IMR-90 (cell line): ENCODE results near the gene TEX13A. TPM values are rescaled to one million over a fixed set of nuclear protein-coding genes. Genes with fewer than 3 reads are reported as not detected.

ENCODE experiments used
- ATAC-seq: fragments of 200-7000 bp; cut with Tn5 transposase; 2 replicates; pipeline ENCODE4 v1.9.1; 2020; ENCODE audit warnings: low read depth, mild to moderate bottlenecking, moderate library complexity
- BruUV-seq: library from RNA; stranded (reverse); fragments of 400-500 nt; replicated peaks from 2 replicates; lab custom pipeline; 2021; lab: Mats Ljungman, UMichigan
- CTCF ChIA-PET: fragments of 300-600 bp; formaldehyde crosslinking; extraction: SDS; loops from one replicate; lab custom pipeline; 2021; ENCODE audit warnings: antibody characterized with exemption; lab: Yijun Ruan, JAX
- POLR2A ChIA-PET: fragments of 300-600 bp; sonication (Branson Sonifier 250); formaldehyde crosslinking; loops from one replicate; lab custom pipeline; 2022; ENCODE audit warnings: antibody characterized with exemption; ENCODE audit not compliant: unreplicated experiment; lab: Charles Lee
- DNase-seq: peaks from one replicate; pipeline ENCODE4 v3.0.0; 2013
- H2AFZ ChIP-seq: replicated peaks from 2 replicates; pipeline ENCODE3; 2013; ENCODE audit warnings: low read length, mild to moderate bottlenecking; ENCODE audit not compliant: poor library complexity
- H2AK5ac ChIP-seq: 2 replicates; pipeline ENCODE4 v1.6.1; 2013; ENCODE audit warnings: low read depth, low read length, inconsistent platforms
- H2AK9ac ChIP-seq: replicated peaks from 2 replicates; pipeline ENCODE3; 2013; ENCODE audit warnings: mild to moderate bottlenecking, low read depth, low read length, moderate library complexity; ENCODE audit not compliant: poor library complexity
- H2BK120ac ChIP-seq: 2 replicates; pipeline ENCODE4 v1.6.1; 2013; ENCODE audit warnings: low read depth, low read length, inconsistent platforms
- H2BK15ac ChIP-seq: 3 replicates; pipeline ENCODE4 v1.6.1; 2013; ENCODE audit warnings: low read depth, low read length, inconsistent platforms
- H2BK20ac ChIP-seq: 2 replicates; pipeline ENCODE4 v1.6.1; 2013; ENCODE audit warnings: low read depth, mild to moderate bottlenecking, inconsistent platforms, low read length, moderate library complexity
- H2BK5ac ChIP-seq: 2 replicates; pipeline ENCODE4 v1.6.1; 2013; ENCODE audit warnings: mild to moderate bottlenecking, low read depth, low read length, inconsistent platforms; ENCODE audit not compliant: poor library complexity, severe bottlenecking
- H3K14ac ChIP-seq: replicated peaks from 2 replicates; pipeline ENCODE4 v1.6.1; 2013; ENCODE audit warnings: low read depth, low read length, inconsistent platforms
- H3K18ac ChIP-seq: 2 replicates; pipeline ENCODE4 v1.6.1; 2013; ENCODE audit warnings: low read depth, low read length, control low read depth
- H3K23ac ChIP-seq: 2 replicates; pipeline ENCODE4 v1.6.1; 2013; ENCODE audit warnings: low read depth, low read length, inconsistent platforms
- H3K27ac ChIP-seq: 2 replicates; pipeline ENCODE4 v1.5.1; 2013; ENCODE audit warnings: mild to moderate bottlenecking, control low read depth, low read length; ENCODE audit not compliant: insufficient read depth
- H3K27me3 ChIP-seq: 2 replicates; pipeline ENCODE4 v1.6.1; 2013; ENCODE audit warnings: low read length; ENCODE audit not compliant: control insufficient read depth, insufficient read depth
- H3K36me3 ChIP-seq: 2 replicates; pipeline ENCODE4 v1.6.1; 2013; ENCODE audit warnings: low read length, mixed read lengths; ENCODE audit not compliant: control insufficient read depth, insufficient read depth
- H3K4ac ChIP-seq: 2 replicates; pipeline ENCODE4 v1.6.1; 2013; ENCODE audit warnings: low read depth, low read length, inconsistent platforms
- H3K4me1 ChIP-seq: 2 replicates; pipeline ENCODE4 v1.6.1; 2013; ENCODE audit warnings: low read length, mixed read lengths; ENCODE audit not compliant: control insufficient read depth, insufficient read depth
- H3K4me2 ChIP-seq: 2 replicates; pipeline ENCODE4 v1.6.1; 2013; ENCODE audit warnings: low read depth, mild to moderate bottlenecking, control low read depth, low read length, moderate library complexity
- H3K4me3 ChIP-seq: 2 replicates; pipeline ENCODE4 v1.5.1; 2013; ENCODE audit warnings: low read depth, mild to moderate bottlenecking, control low read depth, low read length, moderate library complexity; ENCODE audit not compliant: insufficient read depth
- H3K56ac ChIP-seq: 2 replicates; pipeline ENCODE4 v1.6.1; 2013; ENCODE audit warnings: low read length, inconsistent platforms; ENCODE audit not compliant: insufficient read depth; ENCODE audit errors: extremely low read depth
- H3K79me1 ChIP-seq, 2 experiments: 2 replicates each; pipeline ENCODE4 v1.6.1; 2013; ENCODE audit warnings: low read length in 2 of 2, inconsistent platforms in 1 of 2, low read depth in 1 of 2
- H3K9ac ChIP-seq: 2 replicates; pipeline ENCODE4 v1.6.1; 2013; ENCODE audit warnings: low read depth, low read length, control low read depth
- H3K9me1 ChIP-seq: 2 replicates; pipeline ENCODE4 v1.6.1; 2013; ENCODE audit warnings: low read length, inconsistent platforms; ENCODE audit not compliant: insufficient read depth
- H3K9me3 ChIP-seq: 2 replicates; pipeline ENCODE4 v1.6.1; 2013; ENCODE audit warnings: low read length; ENCODE audit not compliant: control insufficient read depth, insufficient read depth
- H4K20me1 ChIP-seq: 2 replicates; pipeline ENCODE4 v1.6.1; 2013; ENCODE audit warnings: low read length, inconsistent platforms; ENCODE audit not compliant: insufficient read depth
- H4K5ac ChIP-seq: 2 replicates; pipeline ENCODE4 v1.6.1; 2013; ENCODE audit warnings: mild to moderate bottlenecking, low read depth, low read length, control low read depth
- H4K8ac ChIP-seq, 2 experiments: 2 replicates each; pipeline ENCODE4 v1.6.1; 2013; ENCODE audit warnings: low read depth in 2 of 2, low read length in 2 of 2, control low read depth in 1 of 2, inconsistent platforms in 1 of 2
- H4K91ac ChIP-seq: 2 replicates; pipeline ENCODE4 v1.6.1; 2013; ENCODE audit warnings: low read depth, low read length, inconsistent platforms; ENCODE audit not compliant: insufficient read depth
- CHD1 ChIP-seq: IDR thresholded peaks from 2 replicates; pipeline ENCODE4 v1.6.1; 2012; ENCODE audit warnings: low read depth, low read length, improper control_type of control experiment
- ELK1 ChIP-seq: fragments of 150-350 bp; IDR thresholded peaks from 2 replicates; pipeline ENCODE4 v1.6.1; 2016; ENCODE audit warnings: low read depth, mild to moderate bottlenecking, low read length, moderate library complexity, borderline replicate concordance
- FOS ChIP-seq: fragments of 150-350 bp; IDR thresholded peaks from 2 replicates; pipeline ENCODE4 v1.6.1; 2016; ENCODE audit warnings: low read depth, low read length
- MAFK ChIP-seq: IDR thresholded peaks from 2 replicates; pipeline ENCODE4 v1.6.1; 2012; ENCODE audit warnings: low read depth, low read length, improper control_type of control experiment
- NFE2L2 ChIP-seq: fragments of 150-350 bp; IDR thresholded peaks from 2 replicates; pipeline ENCODE4 v1.6.1; 2016; ENCODE audit warnings: low read depth, mild to moderate bottlenecking, low read length
- POLR2A ChIP-seq: IDR thresholded peaks from 2 replicates; pipeline ENCODE4 v1.6.1; 2012; ENCODE audit warnings: mild to moderate bottlenecking, low read depth, low read length
- SMC3 ChIP-seq: fragments of 150-350 bp; IDR thresholded peaks from 2 replicates; pipeline ENCODE4 v1.6.1; 2016; ENCODE audit warnings: low read depth, mild to moderate bottlenecking, antibody characterized with exemption, low read length, moderate library complexity
- WGBS, 2 experiments: methylation state at CpG; one replicate each; pipeline versions ENCODE4 v1.1.5 to v1.1.7; 2013; ENCODE audit warnings: missing lambda C conversion rate in 2 of 2; ENCODE audit not compliant: insufficient read length in 1 of 2; ENCODE audit errors: extremely low coverage in 2 of 2; 5-methylcytosine and 5-hydroxymethylcytosine counted together
- dilution Hi-C: fragments of 300-500 bp; cut with HindIII; formaldehyde crosslinking; loops from one replicate; pipeline ENCODE4 v1.14.3; 2018; ENCODE audit warnings: low sequenced_read_pairs; ENCODE audit not compliant: unreplicated experiment
- in situ Hi-C: fragments of 300-500 bp; cut with MboI; formaldehyde crosslinking; loops from 3 replicates; pipeline ENCODE4 v1.14.3; 2019; ENCODE audit warnings: low sequenced_read_pairs, inconsistent platforms, mixed read lengths
- intact Hi-C: fragments of 100-400 bp; cut with micrococcal nuclease; formaldehyde crosslinking; loops from 2 replicates; pipeline ENCODE4 v1.10.0; 2022
- polyA plus RNA-seq, 3 experiments: library from polyadenylated mRNA; depleted of rRNA; stranded (reverse); fragments of >200 nt; gene quantifications; 2 replicates each; pipeline ENCODE4 v1.2.3, GENCODE V29; 2012; ENCODE audit warnings: low replicate concordance in 1 of 3
- total RNA-seq: library from RNA; depleted of rRNA; stranded (reverse); fragments of >200 nt; gene quantifications from 2 replicates; pipeline ENCODE4 v1.2.3, GENCODE V29; 2012
- TF ChIP-seq, protein P1 (sequence below): fragments of 150-350 bp; IDR thresholded peaks from 2 replicates; pipeline ENCODE4 v1.6.1; 2017; ENCODE audit warnings: mild to moderate bottlenecking, antibody characterized with exemption, low read length, low read depth

TEX13A gene
- total and polyA plus RNA-seq, 2 of the 4 experiments (the other 2 are of a cell fraction) = not detected

DNA sequence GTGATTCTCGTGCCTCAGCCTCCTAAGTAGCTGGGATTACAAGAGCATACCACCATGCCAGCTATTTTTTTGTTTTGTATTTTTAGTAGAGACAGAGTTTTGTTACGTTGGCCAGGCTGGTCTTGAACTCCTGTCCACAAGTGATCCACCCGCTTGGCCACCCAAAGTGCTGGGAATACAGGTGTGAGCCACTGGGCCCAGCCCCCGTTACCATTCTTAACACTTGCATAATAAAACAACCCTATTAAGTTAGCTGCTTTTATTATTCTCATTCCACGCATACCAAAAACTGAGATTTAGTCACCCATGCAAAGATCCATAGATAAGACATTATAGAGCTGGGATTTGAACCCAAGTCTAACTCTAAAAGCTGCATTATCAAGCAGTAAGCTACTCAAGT lies 6.0 kb upstream of the TEX13A start:
- ChIA-PET CTCF (no interaction called here), POLR2A (no interaction called here)
- no peak overlapping the region for H2BK20ac ChIP-seq
- no peak overlapping the region for H3K9ac ChIP-seq
- intact Hi-C loops = no loop called here
- no peaks in the 10 kb centered on the region for H3K4me1 ChIP-seq
- BruUV-seq = no TSS peak
- no peak overlapping the region for H3K23ac ChIP-seq
- no peaks in the 10 kb centered on the region for H3K9me1 ChIP-seq
- no peak overlapping the region for H4K5ac ChIP-seq
- no peaks in the 10 kb centered on the region for H4K20me1 ChIP-seq
- no peak overlapping the region for H3K56ac ChIP-seq
- H3K14ac ChIP-seq = no peak overlapping the region
- H2AK9ac ChIP-seq = no peak overlapping the region
- H3K36me3 ChIP-seq = no peaks in the 10 kb centered on the region
- H3K27ac ChIP-seq = no peak overlapping the region
- no peak overlapping the region for H4K8ac ChIP-seq
- no peak overlapping the region for H2AFZ ChIP-seq
- no peak overlapping the region for H2BK120ac ChIP-seq
- no peak overlapping the region for H2BK15ac ChIP-seq
- no peaks in the 10 kb centered on the region for H3K9me3 ChIP-seq
- no peak overlapping the region for H4K91ac ChIP-seq
- WGBS, 2 experiments = no CpG with 5 or more reads among the region's 5 CpGs
- no peaks in the 10 kb centered on the region for H3K27me3 ChIP-seq
- DNase-seq (no peak), ATAC-seq (no peak)
- H3K4me3 ChIP-seq = no peak overlapping the region
- no peak for TF ChIP-seq NFE2L2
- no peak for TF ChIP-seq SMC3
- TF ChIP-seq FOS = no peak
- TF ChIP-seq, protein P1, sequence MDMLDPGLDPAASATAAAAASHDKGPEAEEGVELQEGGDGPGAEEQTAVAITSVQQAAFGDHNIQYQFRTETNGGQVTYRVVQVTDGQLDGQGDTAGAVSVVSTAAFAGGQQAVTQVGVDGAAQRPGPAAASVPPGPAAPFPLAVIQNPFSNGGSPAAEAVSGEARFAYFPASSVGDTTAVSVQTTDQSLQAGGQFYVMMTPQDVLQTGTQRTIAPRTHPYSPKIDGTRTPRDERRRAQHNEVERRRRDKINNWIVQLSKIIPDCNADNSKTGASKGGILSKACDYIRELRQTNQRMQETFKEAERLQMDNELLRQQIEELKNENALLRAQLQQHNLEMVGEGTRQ = no peak
- TF ChIP-seq CHD1 = no peak
- TF ChIP-seq POLR2A = no peak
- no peak for TF ChIP-seq MAFK
- TF ChIP-seq ELK1 = no peak
- H3K4me2 ChIP-seq = no peak overlapping the region
- H3K79me1 ChIP-seq = no peaks in the 10 kb centered on the region
- in situ Hi-C loops = no loop called here
- no peak overlapping the region for H3K4ac ChIP-seq
- no peak overlapping the region for H3K18ac ChIP-seq
- dilution Hi-C loops = no loop called here
- H2BK5ac ChIP-seq = no peak overlapping the region
- no peak overlapping the region for H2AK5ac ChIP-seq
